ENCODE measurements around the gene DYSF.

GRCh38 chr2:71564790-71565189, 111.4 kb downstream of the DYSF start:
- TF ChIP-seq POLR2A (IDR thresholded peaks at IDR 0.05) (no peak), CTCF (IDR thresholded peaks at IDR 0.05) (no peak)

All from lower leg skin (tissue), 3 donors.